CD4-positive, alpha-beta T cell treated with Interleukin-17A for 4 hours (primary cell): ENCODE results near the gene KCNQ2.

Experiments
- DNase-seq: peaks from one replicate; pipeline ENCODE4 v3.0.0-alpha.2; 2020; ENCODE audit warnings: mixed read lengths

The KCNQ2 gene

DNA sequence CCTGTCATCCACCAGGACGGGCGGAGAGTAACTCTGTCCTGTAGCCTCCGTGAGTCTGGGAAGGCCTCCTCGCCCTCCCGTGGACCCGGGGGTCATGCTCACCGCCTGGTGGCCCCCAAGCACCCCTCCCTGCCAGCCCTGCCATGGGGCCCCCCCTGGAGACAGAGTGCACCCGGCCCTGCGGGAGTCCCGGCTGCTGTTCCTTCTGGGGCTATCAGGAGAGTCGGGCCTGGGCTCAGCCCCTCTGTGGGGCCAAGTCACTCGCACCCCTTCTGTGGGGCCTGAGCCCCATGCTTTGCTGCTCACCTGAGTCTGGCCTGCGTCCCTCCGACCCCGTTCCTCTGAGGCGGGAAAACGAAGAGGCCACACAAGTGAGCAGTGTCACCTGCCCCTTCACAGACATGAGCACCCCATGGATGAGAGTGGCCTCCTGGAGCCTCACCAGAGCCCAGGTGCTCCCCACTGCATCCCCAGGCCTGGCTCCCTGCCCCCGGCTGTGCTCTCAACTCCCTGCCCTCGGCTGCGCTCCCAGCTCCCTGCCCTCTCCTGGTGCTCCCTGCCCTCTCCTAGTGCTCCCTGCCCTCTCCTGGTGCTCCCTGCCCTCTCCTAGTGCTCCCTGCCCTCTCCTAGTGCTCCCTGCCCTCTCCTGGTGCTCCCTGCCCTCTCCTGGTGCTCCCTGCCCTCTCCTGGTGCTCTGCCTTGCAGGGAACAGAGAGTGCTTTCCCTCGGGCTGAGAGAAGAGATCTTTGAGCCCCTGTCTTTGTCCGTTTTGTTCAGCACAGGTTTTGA, 106.7 kb downstream of the KCNQ2 start:
- no peak for DNase-seq

DNA sequence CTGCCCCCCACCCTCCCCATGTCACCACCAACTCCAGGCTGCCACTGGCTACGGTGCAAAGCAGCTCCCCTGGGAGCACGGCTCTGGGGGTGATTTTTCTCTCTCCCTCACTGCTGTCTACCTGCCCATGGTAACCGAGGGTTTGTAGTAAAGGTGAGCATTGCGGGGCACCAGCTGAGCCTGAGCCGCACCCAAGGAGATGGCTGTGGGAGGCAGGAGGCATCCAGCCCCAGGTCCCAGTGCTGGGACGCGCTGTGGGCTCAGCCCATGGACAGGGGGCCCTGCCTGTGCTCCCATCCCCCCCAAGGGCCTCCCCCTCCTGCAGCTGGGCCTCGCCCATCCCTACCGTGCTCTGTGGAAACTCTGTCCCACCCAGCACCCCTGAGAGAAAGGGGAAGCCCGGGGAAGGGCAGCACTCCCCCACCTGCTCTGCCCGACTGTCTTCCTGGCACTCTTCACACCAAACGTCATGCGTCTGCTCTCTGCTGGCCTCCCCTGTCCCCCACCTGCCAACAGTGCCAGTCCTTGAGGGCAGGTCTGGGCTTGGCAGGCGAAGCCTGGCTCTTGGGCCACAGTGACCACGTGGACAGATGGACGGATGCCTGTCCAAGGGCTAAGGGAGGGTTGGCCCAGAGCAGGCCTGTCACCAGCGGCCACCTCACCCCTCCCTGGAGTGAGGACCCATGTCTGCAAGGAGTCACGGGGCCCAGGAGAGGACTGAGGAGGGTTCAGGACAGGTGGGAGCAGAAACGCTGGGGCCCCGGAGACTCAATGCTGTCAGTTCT, 107.5 kb downstream of the KCNQ2 start:
- no peak for DNase-seq

DNA sequence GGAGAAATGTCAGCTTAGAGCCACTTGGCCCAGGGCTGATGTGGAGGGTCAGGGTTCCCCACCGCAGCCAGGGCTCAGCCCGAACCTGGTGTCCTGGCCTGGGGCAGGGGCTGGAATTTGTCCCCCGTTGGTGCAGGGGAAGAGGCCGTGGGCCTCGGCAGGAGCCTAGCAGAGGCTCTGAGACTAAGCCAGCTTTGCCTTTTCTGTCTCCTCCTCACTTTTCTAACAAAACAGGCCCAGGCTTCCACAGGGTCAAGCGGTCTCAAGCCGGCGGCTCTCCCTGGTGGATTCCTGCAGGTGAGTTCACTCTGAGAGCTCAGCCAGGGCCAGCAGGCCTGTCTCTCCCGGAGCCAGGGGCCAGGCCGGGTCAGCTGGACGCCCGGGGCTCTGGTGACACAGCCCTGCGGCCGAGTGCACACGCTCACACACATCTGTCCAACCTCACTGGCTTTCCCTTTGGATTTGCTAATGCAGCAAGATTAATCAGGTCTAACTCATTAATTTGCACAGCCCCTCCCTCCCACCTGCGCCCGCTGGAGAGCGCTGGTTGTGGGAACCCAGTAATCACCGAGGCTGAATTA, 108.4 kb downstream of the KCNQ2 start:
- DNase-seq: no peak

DNA sequence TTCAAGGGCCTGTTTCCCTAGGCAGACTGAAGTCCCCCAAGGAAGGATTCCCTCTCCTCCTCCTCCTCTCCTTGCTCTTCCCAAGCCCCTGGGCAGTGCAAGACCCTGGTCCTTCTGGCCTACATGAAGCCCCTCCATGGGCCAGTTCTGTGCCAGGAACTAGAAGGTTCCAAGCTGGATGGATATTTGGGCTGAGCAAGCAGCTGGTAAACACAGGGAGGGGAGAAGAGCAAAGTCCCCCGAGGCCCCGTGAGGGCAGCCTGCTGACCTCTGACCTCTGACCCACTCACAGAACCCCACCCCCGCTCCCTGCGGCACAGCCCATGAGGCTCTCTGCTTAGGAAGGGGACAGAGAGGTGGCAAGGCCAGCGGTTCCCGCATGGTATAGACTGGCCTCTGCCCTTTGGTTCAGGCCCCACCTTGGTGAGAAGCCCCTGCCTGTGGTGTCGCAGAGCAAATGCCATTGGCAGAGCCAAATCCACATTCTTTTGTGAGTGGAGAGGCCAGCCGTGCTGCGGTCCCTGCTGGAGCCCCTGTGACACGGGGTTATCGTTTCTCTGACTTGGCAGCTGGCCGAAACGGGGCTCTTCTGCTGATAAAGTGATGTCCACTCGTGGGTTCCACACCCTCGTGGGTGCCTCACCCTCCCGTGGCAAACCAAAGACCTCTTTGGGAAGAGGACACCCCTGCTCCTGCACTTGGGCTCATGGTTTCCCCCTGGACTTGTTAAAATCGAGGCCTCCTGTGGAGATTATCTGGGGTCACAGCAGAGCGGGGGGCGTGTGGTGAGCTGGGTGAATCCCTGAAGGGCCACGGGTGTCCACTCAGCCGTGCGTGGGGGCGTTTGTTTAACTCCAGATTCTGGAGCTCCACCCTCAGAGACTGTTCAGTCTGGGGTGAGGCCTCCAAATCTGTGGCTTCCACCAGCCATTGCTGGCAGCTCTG, 109.2 kb downstream of the KCNQ2 start:
- DNase-seq: no peak

DNA sequence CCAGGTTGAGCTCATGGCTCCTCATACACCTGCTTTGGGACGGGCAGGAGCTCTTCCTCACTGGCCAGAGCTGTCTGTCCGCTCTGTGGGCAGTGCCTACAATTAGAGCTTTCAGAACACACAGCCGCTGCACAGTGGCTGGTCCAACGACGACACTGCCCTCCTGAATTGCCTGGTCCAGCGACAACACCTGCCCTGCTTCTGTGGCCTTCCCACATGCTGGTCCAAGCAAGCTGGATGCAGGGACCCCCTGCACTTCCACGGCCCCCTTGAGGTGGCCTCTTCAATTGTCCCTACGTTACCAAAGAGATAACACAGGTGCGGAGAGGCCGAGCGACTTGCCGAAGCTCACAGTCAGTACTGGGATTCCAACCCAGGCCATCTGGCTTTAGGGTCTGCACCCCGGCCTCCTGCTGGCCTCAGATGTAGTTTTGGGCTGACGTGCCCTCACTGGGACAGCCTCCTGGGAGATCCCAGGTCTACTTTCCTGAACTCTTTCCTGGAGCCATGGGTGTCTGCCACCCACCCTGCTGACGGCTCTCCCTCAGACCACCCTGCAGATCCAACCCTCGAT, 109.9 kb downstream of the KCNQ2 start:
- no peak for DNase-seq

DNA sequence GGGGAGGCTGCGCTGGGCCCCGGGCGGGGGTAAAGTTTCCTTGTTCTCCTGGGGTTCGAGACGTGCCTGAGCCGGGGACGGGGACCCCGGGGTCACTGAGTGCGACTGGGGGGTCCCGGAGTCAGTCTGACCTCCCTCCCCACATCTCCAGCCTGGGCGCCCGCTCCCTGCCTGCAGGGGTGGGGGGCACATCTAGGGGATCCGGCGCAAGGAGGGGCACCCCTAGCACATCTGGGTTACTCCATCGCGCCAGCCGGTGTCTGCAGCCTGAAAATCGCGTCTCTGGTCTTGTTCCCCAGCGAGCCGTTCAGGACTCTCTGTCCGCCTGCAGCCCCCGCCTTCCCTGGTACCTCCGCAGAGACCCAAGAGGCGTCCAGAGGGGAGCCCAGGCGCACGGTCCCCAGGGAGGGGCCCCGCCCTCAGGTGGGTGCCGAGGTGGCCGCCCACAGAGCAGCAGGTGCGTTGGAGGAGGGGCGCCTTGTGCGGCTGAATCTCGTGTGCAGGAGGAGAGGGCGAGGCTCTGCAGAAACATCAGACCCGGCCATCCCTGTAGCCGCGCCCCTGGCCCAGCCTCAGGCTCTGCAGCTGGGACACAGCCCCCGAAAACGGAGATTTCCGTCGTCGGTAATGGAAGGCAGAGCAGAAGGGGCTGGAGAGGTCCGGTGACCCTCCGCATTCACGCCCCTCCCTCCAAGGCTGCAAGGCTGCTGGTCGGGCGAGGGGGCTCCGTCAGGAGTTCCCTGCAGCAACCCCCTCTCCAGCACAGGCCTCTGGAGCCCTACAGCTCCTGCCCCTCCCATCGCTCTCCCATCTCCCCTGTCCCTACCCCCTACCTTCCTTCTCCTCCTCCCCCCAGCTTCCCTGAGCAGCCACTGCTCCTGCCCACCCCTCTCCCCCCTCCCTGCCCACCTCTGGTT, 110.7 kb downstream of the KCNQ2 start:
- no peak for DNase-seq

DNA sequence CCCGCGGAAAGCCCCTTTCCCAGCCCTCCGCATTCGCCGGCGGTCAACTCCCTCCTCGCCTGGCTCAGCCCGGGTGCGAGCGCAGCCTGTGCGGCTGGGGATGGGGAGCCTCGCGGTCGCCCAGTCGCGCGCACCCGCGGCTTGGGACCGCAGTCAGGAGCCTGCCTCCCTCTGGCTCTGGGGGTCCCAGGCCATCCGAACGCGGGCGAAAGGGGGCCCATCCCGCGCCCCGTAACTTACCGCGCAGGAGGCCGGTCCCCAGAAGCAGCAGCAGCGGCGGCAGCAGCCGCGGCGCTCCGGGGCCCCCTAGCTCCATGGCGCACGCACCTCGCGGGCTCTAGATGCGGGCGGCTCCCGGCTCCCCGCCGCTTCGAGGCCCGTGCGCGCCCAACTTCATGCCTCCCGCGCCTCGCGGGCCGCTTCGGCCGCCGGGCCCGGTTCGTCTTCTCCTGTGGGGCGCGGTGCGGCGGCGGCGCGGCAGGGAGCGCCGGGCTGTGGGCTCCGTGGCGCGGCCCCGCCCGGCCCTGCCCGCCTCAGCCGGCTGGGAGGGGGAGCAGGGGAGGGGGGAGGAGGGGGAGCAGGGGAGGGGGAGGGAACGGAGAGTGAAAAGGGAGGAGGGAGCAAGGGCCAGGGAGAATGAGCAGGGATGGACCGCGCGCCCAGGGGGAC, 111.5 kb downstream of the KCNQ2 start, which contains the start of gene CHRNA4:
Gene CHRNA4, minus strand, starts transcription at position 500 of the 669 bp plus-strand sequence. Its CDS starts 184 bp downstream, at position 316.
- DNase-seq: no peak

DNA sequence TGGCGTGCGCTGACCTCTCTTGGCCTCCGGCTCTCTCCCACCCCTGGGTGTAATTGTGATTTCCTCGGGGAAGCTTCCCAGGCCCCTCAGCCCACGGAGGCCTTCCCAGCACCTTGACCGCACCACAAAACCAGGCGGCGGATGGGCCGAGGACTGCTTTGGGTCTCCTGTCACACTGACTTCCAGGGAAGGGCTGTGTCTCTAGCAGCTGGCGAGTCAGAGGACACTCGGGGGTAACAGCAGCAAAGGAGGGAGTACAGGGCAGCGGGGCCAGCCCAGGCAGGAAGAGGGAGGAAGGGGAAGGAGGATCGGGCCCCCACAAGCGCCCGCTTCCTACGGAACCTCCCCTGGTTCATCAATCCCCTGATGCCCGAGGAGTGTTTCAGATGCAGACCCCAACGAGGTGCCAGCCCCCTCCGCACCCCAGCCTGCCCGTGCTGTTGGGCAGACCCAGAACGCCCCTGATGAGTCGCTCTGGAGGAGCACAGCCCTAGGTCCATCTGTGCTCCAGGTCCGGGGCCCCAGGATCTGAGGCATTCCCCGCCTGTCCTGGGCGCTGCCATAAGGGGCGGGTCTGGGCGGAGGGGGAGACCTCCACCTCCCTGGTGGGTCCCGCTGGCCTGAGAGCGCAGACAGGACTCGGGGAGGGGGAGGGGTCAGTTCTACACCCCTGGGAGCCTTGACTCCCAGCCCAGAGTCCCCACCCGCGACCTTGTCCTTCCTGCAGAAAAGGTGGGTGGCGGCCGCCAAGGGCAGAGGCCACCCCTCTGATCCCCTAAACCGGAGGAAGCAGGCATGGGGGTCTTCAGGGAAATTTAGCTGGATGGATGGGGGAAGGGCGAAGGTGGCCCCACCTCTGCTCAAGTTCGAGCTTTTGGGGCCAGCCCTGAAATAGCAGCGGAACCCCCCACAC, 112.3 kb downstream of the KCNQ2 start:
- no peak for DNase-seq

DNA sequence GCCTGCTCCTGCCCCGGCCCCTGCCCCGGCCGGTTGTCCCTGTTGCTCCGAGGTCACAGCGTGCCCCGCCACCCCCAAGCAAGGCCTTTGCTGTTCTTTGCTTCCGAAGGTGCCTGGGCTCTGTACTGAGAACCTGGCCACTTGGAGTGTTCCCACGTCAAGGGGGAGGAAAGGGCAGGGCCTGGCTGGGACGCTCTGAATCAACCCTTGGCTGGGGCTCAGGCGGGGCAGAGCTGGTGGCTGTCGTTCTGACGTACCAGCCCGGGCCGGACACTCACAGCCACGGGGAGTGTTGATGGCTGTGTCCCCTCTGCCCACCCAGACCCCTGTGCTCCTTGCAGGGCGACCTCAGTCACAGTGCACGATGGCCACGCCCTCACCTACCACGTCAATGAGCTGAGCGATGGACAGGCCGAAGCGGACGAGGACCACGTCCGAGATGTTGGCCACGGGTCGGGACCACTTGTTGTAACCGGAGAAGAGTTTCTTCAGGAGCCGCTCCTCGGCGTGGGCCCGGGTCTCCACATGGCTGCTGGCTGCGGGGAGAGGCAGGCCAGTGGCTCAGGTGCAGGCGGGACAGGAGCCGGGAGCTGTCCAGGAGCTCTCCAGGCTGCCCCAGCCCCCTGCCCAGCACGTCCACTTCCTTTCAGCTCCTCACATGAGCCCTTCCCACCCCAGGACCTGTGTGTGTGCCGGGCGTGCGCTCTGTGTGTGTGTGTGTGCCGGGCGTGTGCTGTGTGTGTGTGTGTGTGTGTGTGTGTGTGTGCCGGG, 113.1 kb downstream of the KCNQ2 start:
- DNase-seq: no peak

DNA sequence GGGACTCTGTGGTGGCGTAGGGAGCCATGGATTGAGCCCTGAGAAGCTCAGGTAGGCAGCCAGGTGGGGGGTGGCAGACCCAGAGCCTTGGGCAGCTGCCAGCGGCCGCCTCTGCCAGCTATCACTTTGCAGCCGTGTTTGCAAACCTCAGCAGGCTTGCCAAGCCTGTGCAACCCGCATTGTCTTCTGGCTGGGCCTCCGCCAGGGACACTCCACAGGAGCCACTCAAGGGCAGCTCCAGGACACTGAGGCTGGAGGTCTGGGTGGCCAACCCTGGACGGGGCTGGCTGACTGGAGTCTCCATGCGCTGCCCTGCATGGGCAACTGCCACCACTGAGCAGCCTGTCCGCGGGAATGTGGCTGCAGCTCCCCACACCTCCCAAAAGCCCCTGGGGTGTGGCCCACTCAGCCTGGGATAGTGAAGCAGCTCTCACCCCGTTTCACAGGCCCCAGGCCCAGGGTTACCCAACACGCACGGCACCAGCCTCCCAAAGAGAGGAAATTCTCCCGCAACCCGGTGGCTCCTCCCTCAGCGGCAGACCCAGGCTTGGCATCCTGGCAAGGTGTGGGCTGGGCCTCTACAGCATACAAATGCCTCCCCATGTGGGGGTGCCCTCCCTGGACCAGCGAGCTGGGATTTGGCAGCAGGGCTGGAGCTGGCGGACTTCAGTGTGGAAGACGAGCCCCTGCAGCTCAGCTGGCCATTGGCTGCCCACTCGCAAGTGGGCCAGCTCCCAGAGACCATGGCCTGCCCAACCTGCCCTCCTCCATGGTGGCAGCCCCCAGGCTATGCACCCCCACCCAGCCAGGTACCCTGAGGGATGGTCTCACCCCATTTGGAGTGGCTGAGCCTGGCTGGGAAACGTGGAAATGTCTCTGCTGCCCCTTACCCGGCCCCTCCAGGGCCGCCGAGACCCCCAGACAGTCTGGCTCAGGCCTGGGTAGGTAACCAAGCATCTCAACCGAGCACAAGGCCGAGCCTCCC, 114.2 kb downstream of the KCNQ2 start:
- DNase-seq: no peak

DNA sequence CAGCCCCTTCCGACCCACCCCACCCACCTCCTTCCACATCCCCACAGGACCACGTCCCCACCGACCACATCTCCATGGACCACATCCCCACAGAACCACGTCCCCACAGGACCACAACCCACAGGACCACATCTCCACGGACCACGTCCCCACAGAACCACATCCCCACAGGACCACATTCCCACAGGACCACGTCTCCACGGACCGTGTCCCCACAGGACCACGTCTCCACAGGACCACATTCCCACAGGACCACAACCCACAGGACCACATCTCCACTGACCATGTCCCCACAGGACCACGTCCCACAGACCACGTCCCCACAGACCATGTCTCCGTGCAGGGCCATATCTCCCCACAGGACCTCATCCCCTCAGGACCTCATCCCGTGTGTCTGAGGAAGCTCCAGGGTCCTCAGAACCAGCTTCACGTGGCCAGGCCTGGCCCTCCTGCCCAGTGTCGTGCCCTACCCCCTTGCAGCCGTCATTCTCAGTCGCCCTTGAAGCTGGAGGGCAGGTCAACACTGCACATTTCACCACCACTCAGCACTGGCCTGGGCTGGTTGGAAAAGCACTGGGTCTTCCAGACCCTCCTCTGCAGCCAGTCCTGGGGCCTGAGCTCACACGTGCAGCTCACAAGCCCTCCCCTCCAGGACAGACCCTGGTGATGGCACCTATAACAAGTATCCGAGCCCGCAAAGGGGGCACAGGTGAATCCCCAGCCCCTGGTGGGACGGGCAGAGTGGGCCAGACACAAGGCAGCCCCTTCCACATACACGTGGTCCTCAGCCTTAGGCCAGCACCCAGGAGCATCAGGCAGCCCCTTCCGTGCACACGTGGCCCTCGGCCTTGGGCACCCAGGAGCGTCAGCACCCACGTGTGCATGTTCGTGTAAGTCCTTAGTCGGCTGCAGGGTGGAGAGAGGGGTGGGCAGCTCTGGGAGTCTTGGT, 115.2 kb downstream of the KCNQ2 start:
- no peak for DNase-seq

DNA sequence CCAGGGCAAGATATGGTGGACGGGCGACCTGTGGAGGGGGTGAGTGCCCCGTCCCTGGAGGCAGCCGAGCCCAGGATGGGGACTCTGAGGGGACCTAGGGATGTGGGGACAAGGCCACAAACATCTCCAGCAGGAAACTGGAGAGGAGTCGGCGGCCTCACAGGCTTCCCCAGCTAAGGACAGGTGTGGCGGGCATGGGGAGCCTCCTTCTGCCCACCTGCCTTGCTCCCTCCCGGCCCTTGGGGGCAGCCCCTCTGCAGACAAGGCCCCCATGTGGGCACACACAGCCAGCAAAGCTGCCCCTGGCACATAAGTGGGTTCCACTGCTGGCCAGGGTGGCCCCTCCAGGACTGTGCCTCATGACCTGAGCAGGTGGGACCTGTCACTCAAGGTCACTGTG, 115.9 kb downstream of the KCNQ2 start:
- no peak for DNase-seq

DNA sequence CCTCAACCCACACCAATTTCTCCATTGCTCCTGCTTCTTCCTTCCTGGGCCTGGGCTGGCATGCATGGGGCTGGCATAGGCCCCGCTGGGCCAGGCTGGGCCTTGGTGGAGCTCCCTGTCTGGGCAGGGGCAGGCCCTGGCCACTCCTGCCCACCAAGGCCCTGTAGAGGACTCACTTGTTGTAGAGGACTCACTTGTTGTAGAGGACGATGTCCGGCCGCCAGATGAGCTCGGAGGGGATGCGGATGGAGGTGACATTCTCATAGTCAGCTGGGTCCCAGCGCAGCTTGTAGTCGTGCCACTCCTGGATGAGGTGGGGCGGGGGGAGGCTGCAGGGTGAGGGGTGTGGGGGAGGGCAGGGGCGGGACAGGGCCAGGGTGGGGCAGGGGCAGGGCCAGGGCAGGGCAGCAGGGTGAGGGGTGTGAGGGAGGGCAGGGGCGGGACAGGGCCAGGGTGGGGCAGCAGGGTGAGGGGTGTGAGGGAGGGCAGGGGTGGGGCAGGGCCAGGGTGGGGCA, 116.6 kb downstream of the KCNQ2 start:
- no peak for DNase-seq

DNA sequence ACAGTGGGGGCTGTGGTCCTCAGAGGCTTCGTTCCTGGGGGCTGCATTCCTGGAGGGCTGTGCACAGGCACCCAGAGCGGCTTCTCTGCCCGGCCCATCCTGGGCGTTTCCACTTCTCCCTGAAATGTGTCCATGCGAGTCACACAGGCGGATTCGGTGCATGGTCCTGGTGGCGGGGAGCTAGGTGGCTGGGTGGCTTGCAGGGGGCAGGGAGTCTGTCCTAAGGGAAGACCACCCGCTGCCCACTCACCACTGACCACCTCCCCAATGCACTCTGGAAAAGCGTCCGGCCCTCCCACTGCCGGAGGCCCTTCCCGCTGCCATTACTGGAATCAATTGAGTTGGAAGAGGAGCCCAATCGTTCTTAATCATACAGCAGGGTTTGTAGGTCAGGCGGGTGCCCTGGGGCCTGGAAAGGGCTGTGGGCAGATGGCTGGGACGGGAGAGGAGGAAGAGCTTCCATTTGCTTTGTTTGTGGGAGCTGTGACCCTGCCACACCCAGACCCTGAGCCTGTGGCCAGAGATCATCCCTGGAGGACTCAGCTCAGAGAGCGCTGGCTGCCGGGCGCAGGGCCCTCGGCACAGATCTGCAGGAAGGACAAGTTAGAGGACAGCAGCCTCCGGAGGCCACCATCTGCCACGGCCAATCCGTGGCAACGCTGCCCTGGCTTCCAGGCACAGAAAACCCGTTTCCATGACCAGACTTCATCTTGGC, 117.7 kb downstream of the KCNQ2 start:
- DNase-seq: no peak

DNA sequence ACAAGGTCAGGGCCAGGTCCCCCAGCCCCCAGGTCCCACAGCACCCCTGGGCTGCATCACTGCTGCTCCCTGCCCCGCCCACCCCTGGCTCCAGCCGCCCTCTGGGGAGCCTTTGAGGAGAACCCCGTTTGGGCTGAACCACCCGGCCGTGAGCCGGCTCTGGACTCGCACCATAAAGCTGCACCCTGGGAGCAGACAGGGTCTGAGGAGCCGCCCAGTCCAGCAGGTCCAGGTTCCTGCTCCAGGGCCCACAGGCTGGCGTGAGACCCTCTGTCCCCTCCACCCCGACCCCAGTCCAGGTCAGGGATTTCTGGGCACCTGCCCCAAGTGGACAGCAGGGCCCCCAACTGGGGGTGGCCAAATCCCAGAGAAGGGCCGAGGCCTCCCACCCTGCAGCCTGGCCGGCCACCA, 119.6 kb downstream of the KCNQ2 start:
- no peak for DNase-seq
